Activated CD4-positive, alpha-beta T cell treated with anti-CD3 and anti-CD28 coated beads for 48 hours (primary cell): Measurements from ENCODE around the gene RASAL2.
"Not testable (repeated sequence)": the region's sequence is repeated elsewhere in the genome, so short reads cannot be mapped to it uniquely, and the experiment has no call there.

Experiments
- DNase-seq: peaks from one replicate; pipeline ENCODE4 v3.0.0-alpha.2; 2020

RASAL2 gene

GRCh38 chr1:178241057-178241456, 147.2 kb downstream of the RASAL2 start:
- no peak for DNase-seq

GRCh38 chr1:178241837-178242236, 147.9 kb downstream of the RASAL2 start:
- no peak for DNase-seq

- no peak for DNase-seq
Measured at GRCh38 chr1:178243119-178243518, 149.2 kb downstream of the RASAL2 start.

GRCh38 chr1:178243890-178244289, 150.0 kb downstream of the RASAL2 start:
- no peak for DNase-seq

- not testable (repeated sequence) for DNase-seq
Measured at GRCh38 chr1:178248284-178248683, 154.4 kb downstream of the RASAL2 start.

GRCh38 chr1:178253581-178253980, 159.7 kb downstream of the RASAL2 start:
- DNase-seq: not testable (repeated sequence)

- DNase-seq: no peak
Measured at GRCh38 chr1:178254433-178254832, 160.5 kb downstream of the RASAL2 start.

GRCh38 chr1:178258536-178258935, 164.6 kb downstream of the RASAL2 start:
- no peak for DNase-seq

GRCh38 chr1:178262120-178262500, 168.2 kb downstream of the RASAL2 start:
- DNase-seq: no peak

GRCh38 chr1:178263341-178263740, 169.4 kb downstream of the RASAL2 start:
- no peak for DNase-seq

- DNase-seq: no peak
Measured at GRCh38 chr1:178266113-178266512, 172.2 kb downstream of the RASAL2 start.

- DNase-seq: no peak
Measured at GRCh38 chr1:178266619-178267066, 172.7 kb downstream of the RASAL2 start.

- DNase-seq: no peak
Measured at GRCh38 chr1:178267646-178268094, 173.8 kb downstream of the RASAL2 start.

GRCh38 chr1:178271471-178271870, 177.6 kb downstream of the RASAL2 start:
- DNase-seq: no peak

GRCh38 chr1:178273707-178274410, 180.0 kb downstream of the RASAL2 start:
- DNase-seq: no peak

- no peak for DNase-seq
Measured at GRCh38 chr1:178275049-178275448, 181.1 kb downstream of the RASAL2 start.

- no peak for DNase-seq
Measured at GRCh38 chr1:178275553-178275952, 181.6 kb downstream of the RASAL2 start.

- no peak for DNase-seq
Measured at GRCh38 chr1:178277793-178278530, 184.1 kb downstream of the RASAL2 start.

GRCh38 chr1:178278916-178279686, 185.2 kb downstream of the RASAL2 start:
- DNase-seq: no peak

- no peak for DNase-seq
Measured at GRCh38 chr1:178282949-178283367, 189.1 kb downstream of the RASAL2 start.

GRCh38 chr1:178283409-178283808, 189.5 kb downstream of the RASAL2 start:
- DNase-seq: no peak

- no peak for DNase-seq
Measured at GRCh38 chr1:178284058-178284457, 190.2 kb downstream of the RASAL2 start.

- DNase-seq: no peak
Measured at GRCh38 chr1:178291166-178291565, 197.3 kb downstream of the RASAL2 start.
